DMS 273 treated with DMSO at 0.1 percent for 48 hours (cell line): ENCODE results near the gene NUMB.
A peak's percentile ranks its signal among the peaks of the same experiment; 100 is the strongest.

ENCODE experiments used
- DNase-seq: peaks from one replicate; lab custom pipeline; 2025; lab: John Stamatoyannopoulos, UW

Gene NUMB

DNA sequence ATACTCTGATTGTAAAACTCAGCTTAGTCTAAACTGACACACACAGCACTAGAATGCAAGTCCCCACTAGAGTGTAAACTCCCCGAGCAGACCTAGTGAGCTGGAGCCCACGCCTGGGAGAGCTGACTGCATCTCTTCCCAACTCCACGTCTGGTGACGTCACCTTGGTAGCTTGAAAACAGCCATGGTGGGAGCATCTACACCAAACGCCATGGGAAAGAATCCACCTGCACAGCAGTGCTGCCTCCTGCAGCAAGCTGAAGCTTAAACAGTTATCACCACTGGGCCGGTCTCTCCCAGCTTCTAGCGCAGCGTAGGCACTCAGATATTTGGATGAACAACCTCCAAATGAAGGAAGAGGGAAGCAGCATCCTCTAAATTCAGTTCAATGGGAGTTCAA lies 225.4 kb downstream of the NUMB start:
- no peak for DNase-seq

DNA sequence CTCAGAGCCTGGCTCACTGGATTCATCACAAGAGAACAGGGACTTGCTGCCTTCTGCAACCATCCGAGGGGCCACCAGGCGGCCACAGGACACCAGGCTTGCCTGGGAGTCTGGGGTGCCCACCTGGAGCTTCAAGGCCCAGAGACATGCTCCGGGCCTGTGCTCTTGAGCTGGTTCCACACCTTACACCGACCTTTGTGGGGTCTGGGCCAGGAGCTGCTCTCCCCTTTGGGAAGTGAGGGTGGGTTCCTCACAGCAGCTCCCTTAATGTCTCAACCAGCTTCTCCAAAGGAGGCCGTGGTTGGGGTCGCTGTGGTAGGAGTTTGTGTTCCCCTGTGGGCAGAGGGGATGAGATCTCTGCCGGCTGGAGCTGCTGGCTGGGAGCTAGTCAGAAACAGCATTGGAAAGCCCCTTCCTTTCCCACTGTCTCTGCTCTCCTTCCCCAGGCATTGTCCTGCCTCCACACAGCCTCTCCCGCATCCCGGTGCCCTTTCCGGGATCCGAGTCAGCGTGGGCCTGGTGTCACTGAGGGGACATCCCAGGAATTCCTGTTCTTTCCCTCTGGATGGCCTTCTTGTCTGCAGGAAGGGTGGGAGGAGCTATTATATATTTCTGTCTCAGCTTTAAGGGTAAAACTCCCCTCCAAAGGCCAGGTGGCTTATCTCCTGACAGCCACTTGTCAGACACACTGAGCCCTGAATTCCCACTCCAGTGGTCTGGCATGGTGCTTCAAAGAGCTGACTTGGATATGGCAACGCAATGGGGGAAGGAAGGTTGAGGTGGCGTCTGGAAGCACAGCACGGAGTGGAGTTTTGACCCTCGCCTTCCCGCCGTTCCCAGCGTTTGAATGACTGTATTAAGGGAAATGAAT lies 226.1 kb downstream of the NUMB start:
- DNase-seq = no peak

DNA sequence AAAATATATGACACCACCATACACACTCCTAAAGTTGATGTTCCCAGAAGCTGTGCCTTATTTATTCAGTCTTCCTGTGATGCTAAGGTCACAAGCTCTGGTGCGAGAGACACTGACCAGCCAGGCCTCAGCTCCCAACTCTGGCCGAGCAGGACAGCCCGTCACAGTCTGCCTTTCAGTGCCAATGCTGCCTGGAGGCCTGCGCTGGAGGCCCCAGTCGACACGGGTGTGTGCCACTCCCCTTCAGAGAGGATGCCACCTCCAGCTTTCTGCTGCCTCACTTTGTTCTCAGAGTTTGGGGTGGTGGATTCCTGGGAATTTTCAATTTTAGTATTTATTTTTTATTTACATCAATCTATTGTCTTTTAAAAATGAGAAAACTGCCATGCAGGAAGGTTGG lies 228.3 kb downstream of the NUMB start:
- DNase-seq = no peak

DNA sequence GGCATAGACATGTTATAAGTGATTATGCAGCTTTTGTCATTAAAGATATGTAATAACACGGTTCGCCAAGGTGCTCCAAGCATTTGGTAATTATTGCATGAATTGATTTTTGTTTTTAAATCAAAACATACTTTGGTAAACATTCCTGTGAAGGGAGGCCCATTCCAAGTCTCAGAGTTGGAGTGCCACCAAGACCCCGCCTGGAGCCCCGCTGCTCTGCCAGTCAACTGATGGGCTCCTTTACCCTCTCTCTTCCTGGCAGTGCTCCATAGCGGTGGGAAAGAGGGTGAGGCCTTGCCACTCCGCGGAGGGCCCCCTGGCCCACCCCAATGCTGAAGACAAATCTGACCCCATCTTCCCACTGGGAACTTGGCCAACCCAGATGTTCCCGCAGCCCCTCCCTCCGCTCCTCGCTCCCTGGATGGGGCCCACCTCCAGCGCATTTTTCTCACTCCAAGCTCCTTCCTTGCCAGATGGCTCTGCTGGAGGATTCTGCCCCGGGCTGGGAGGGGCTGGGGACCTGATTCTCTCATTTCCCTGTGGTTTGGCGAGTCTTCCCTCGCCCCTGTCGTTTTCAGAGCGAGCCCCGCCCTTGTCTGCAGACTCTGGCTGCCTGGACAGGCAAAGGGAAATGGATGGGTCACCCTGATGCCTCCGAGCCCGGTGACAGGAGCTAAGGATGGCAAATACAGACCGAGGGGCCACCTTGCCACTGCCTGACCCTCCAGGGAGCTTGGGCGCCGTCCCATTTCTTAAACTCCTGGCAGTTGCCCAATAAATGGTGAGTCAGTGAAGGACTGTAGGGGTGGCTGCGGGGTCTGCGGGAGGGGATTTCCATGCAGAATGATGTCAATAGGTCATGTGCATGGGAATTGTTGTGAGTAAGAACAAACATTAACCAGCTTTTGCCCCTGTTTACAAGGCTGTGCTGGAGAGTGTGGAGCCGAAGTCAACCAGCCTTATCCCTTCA lies 230.2 kb downstream of the NUMB start:
- DNase-seq = peak; percentile 69

DNA sequence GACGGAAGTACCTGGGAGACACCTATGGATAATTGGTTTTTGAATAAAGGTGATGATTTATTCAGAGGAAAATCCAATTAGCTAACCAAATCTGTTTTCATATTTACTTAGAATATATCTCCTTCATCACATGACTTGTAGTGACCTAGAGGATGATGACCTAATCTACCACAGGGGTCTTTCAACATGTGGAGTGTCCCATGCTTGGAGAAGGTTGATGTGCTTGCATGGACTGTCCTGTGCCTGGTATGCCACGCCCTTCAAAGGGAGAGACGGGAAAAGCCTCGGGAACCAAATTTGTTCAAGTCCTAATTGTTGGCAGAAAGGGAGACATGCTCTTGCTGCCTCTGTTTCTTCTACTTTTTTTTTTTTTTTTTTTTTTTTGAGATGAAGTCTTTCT lies 232.8 kb downstream of the NUMB start:
- DNase-seq = no peak
